ENCODE measurements around the gene STARD13.

The STARD13 gene, protein sequence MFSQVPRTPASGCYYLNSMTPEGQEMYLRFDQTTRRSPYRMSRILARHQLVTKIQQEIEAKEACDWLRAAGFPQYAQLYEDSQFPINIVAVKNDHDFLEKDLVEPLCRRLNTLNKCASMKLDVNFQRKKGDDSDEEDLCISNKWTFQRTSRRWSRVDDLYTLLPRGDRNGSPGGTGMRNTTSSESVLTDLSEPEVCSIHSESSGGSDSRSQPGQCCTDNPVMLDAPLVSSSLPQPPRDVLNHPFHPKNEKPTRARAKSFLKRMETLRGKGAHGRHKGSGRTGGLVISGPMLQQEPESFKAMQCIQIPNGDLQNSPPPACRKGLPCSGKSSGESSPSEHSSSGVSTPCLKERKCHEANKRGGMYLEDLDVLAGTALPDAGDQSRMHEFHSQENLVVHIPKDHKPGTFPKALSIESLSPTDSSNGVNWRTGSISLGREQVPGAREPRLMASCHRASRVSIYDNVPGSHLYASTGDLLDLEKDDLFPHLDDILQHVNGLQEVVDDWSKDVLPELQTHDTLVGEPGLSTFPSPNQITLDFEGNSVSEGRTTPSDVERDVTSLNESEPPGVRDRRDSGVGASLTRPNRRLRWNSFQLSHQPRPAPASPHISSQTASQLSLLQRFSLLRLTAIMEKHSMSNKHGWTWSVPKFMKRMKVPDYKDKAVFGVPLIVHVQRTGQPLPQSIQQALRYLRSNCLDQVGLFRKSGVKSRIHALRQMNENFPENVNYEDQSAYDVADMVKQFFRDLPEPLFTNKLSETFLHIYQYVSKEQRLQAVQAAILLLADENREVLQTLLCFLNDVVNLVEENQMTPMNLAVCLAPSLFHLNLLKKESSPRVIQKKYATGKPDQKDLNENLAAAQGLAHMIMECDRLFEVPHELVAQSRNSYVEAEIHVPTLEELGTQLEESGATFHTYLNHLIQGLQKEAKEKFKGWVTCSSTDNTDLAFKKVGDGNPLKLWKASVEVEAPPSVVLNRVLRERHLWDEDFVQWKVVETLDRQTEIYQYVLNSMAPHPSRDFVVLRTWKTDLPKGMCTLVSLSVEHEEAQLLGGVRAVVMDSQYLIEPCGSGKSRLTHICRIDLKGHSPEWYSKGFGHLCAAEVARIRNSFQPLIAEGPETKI

DNA sequence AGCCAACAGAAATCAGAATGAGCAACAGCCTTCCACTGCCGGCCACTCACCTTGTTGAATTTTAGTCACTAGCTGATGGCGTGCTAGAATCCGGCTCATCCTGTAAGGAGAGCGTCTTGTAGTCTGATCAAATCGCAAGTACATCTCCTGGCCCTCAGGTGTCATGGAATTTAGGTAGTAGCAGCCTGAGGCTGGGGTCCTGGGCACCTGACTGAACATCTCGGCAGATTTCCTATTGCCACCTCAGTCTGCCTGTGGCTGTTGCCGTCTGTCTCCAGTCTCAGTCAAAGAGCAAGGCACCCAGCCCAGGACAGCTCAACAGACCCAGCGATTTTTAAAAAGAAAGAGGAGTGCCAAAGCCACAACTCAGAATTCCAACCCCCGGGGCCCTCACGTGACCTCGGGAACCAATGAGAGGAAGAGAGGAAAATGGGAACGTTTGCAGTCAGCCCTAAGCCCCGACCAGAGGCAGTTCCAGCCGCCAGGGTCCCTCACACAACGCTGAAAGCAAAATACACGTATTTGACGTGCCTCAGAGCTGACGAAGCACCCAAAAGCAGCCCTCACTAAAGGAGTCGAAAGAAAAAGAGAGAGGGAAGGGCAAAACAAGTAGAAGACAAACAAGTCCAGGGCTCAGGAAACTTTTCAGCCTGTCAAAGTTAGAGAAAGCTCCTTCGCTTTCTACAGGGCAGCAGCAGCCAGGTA, at the start of gene STARD13:
Gene STARD13, minus strand, starts transcription at position 336 of the 705 bp plus-strand sequence. Its CDS starts 117 bp downstream, at position 219.
- Mint-ChIP-seq H3K4me3 (peak within 1 kb of the TSS; percentile 77), H3K27me3 (peaks cover 21% of the 10 kb centered on the region), H3K4me1 (peaks cover 13% of the 10 kb centered on the region), H3K9me3 (no peaks in the 10 kb centered on the region), H3K36me3 (no peaks in the 10 kb centered on the region), H3K27ac (peak within 1 kb of the TSS; percentile 53)
- peak; percentile 39 for ATAC-seq

DNA sequence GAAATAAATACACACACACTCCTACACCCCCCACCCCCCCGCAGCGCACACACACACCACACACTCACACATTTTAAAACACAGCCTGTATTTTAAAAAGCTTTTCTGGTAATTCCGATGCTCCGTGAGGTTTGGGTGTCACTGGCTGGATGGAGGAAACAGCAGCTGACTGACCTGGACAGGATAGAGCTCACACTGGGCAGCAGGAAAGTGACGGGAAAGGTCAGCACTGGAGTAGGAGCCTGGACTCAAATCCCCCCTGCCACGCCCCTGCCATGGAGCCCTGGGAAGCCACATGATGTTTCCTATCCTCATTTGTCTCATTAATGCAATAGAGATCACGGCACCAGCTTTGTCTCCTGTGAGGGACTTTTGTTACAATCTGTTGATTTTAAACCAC, 49.3 kb upstream of the STARD13 start:
- Mint-ChIP-seq H3K4me3 (no peak overlapping the region), H3K27ac (no peak overlapping the region), H3K4me1 (no peaks in the 10 kb centered on the region), H3K27me3 (peaks cover 20% of the 10 kb centered on the region), H3K9me3 (no peaks in the 10 kb centered on the region), H3K36me3 (no peaks in the 10 kb centered on the region)
- no peak for ATAC-seq

DNA sequence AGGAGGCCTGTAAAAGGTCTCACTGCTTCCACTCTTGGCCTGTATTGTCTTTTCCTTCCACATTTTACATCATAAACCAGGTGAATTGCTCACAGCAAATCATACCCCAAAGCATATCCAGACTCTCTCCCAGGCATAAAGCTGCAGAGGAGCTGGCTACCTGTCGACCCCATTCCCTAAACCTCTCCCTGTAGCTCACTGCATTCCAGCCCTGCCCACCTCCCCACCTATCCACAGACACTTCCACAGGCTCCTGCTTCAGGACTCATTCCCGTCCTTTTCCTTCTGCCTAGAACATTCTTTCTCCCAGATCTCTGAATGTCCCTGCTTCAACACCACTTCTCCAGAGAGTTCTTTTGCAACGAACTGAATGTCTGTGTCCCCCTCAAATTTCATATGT, 46.4 kb upstream of the STARD13 start:
- no peaks in the 10 kb centered on the region for H3K4me1 Mint-ChIP-seq
- no peaks in the 10 kb centered on the region for H3K36me3 Mint-ChIP-seq
- no peak overlapping the region for H3K4me3 Mint-ChIP-seq

DNA sequence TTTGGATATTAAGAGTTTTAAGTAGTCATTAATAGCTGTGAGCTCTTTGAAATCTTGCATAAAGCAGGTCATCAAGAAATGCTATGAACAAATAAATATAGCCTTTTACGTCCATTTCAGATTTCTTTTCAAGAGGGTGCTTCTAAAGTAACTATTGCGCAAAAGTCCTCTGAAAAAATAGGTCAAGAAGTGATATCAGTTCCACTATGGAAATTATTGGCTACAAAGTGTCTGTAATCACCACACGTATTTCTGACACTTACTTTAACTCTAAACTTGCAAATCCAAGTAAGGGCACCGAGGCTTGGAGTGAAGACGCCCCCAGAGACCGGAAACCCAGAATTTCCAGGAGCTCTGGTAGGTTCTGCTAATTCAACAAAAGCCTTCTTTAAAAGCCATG, 44.9 kb upstream of the STARD13 start:
- ATAC-seq: no peak
- no peaks in the 10 kb centered on the region for H3K36me3 Mint-ChIP-seq
- no peak overlapping the region for H3K27ac Mint-ChIP-seq
- H3K9me3 Mint-ChIP-seq: no peaks in the 10 kb centered on the region
- no peak overlapping the region for H3K4me3 Mint-ChIP-seq
- peaks cover 20% of the 10 kb centered on the region for H3K27me3 Mint-ChIP-seq
- H3K4me1 Mint-ChIP-seq: no peaks in the 10 kb centered on the region

More for the DNA sequence above, 46.4 kb upstream of the STARD13 start:
- Mint-ChIP-seq H3K27me3 (peaks cover 20% of the 10 kb centered on the region), H3K27ac (no peak overlapping the region), H3K9me3 (no peaks in the 10 kb centered on the region)
- ATAC-seq: no peak

DNA sequence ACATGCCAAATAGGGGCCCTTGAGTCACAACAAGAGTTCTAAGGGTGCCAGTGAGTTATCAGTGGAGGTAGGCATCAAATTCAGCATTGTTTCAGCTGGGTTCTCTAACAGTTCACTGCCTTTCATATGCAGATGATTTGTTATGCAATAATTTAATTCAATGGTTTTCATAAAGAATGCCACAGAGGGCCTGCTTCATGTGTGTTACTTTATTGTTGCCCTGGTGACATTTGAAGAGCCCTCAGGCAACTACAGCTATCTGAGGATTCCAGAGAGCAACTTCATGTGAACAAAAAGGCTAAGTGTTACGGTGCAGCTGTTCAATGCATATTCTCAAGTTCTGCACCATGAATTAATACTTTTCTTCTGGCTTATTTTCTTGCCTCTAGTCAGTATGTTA, 43.1 kb upstream of the STARD13 start:
- H3K4me3 Mint-ChIP-seq: no peak overlapping the region
- no peaks in the 10 kb centered on the region for H3K9me3 Mint-ChIP-seq
- peaks cover 5% of the 10 kb centered on the region for H3K27me3 Mint-ChIP-seq
- no peak for ATAC-seq
- no peaks in the 10 kb centered on the region for H3K36me3 Mint-ChIP-seq
- no peaks in the 10 kb centered on the region for H3K4me1 Mint-ChIP-seq
- no peak overlapping the region for H3K27ac Mint-ChIP-seq

DNA sequence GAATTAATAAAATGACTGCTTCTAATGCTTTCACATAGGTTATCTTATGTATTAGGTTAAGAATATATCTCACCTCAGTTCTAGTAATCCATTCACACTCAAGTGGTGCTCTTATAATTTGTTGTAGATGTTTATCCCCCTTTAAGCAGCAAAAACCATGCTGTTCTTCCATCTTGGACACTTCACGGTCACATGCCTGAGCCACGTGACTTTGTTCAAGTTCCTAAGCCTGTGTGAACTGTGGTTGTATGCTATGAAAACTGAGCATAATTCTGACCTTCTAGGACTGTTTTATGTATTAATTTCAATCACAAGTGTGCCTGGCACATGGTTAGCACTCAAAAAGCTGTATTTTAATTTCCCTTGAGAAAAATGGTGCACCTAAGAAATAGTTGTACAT, 41.2 kb upstream of the STARD13 start:
- Mint-ChIP-seq H3K36me3 (no peaks in the 10 kb centered on the region), H3K27me3 (no peaks in the 10 kb centered on the region), H3K4me1 (no peaks in the 10 kb centered on the region), H3K9me3 (no peaks in the 10 kb centered on the region), H3K4me3 (no peak overlapping the region), H3K27ac (no peak overlapping the region)
- no peak for ATAC-seq

DNA sequence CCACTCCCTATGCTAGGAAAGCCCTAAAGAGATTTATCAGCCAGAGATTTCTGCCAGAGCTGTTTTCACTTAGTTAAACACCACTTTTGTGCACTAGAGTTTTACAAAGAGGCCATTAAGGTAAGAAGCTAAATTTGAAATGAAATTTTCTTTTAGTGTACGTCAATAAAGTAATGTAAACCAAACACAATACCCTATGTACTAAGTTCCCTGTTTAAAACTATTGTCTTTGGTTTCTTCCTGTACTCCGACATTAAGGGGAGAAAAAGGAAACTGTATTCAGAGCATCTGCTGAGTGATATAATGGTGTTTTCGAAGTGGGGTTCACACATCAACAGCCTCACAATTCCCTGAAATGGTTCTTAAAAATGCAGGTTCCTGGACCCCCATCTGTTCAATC, 40.7 kb upstream of the STARD13 start:
- H3K27me3 Mint-ChIP-seq: no peaks in the 10 kb centered on the region

DNA sequence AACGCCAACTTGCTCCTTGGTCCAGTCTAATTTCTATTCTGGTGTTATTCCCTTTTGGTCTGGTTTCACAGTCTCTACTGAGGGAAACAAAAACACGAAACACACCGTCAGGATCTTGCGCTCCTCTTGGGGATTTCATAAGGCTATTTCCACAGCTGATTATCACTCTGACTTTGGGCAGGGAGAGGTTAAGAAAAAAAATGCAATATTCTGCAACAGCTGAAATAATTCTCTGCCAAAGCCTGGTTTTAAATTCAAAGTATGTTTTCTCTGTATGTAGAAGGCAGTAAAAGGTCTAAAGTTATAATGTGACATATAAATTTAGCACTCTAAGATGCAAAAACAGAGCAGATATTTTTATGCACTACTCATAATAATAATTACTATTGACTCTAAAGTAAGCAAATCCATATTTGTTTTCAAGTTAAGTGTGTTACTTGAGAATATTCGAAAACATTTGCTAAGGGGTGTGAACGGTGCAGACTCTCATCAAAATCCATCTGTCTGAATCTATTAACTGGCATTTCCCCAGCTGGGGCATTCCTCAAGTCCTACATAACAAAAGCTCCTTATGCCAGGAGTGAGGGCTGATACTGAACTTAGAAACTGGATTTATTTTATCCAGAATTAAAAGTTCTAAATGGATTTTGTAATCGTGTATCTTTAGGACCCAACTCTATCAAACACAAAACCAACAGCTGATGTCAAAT, 38.4 kb upstream of the STARD13 start:
- no peaks in the 10 kb centered on the region for H3K4me1 Mint-ChIP-seq
- no peak overlapping the region for H3K4me3 Mint-ChIP-seq
- no peak overlapping the region for H3K27ac Mint-ChIP-seq
- ATAC-seq: no peak
- H3K9me3 Mint-ChIP-seq: peaks cover 2% of the 10 kb centered on the region
- H3K27me3 Mint-ChIP-seq: peaks cover 6% of the 10 kb centered on the region
- no peaks in the 10 kb centered on the region for H3K36me3 Mint-ChIP-seq

More for the DNA sequence above, 40.7 kb upstream of the STARD13 start:
- H3K4me1 Mint-ChIP-seq: no peaks in the 10 kb centered on the region
- no peak overlapping the region for H3K4me3 Mint-ChIP-seq
- no peaks in the 10 kb centered on the region for H3K36me3 Mint-ChIP-seq
- no peaks in the 10 kb centered on the region for H3K9me3 Mint-ChIP-seq
- no peak for ATAC-seq
- no peak overlapping the region for H3K27ac Mint-ChIP-seq

DNA sequence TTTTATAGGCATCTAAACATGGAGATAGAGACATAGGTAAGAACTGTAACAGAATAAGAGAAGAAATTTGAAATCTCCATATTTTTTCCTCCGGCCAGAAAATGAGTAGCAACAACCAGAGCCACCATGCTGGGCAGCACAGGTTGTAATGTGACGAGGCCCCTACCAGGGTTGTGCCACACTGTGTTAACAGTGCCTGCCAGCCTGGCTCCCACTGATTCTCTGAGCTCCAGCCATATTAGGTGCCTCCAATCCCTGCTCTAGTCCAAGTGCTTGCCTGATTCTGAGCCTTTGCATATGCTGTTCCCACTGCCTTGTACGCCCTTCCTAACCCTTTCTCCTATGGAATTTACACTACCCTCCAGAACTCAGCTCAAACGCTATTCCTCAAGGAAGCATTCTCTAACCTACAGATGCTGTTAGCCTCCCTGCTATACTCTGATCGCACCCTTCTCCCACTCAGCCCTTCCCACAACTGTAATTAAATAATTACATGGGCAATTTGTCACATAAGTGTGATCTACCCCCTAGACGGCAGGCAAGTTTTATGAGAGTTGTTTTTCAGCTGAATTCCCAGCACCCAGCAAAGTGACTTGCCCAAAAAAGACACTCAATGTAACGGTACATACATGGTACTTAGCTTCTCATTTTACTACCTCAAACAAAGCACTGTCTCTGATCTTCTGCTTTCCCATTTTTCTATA, 37.6 kb upstream of the STARD13 start:
- no peaks in the 10 kb centered on the region for H3K4me1 Mint-ChIP-seq
- no peaks in the 10 kb centered on the region for H3K36me3 Mint-ChIP-seq
- no peak overlapping the region for H3K27ac Mint-ChIP-seq
- H3K27me3 Mint-ChIP-seq: peaks cover 8% of the 10 kb centered on the region
- H3K4me3 Mint-ChIP-seq: no peak overlapping the region
- no peak for ATAC-seq
- H3K9me3 Mint-ChIP-seq: peaks cover 2% of the 10 kb centered on the region

DNA sequence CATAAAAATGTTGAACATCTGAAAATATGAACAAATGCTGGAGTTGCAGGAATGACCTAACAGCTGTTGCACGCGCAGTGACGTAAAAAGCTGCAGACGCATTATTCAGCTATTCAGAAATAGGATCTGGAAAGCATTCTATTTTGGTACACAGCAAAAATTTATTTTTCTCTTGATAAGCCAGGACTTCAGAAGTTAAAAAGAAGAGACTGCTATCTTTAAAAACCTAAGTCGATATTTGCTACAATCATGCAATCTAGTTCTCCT, 36.9 kb upstream of the STARD13 start:
- peaks cover 11% of the 10 kb centered on the region for H3K27me3 Mint-ChIP-seq
- ATAC-seq: no peak
- peaks cover 2% of the 10 kb centered on the region for H3K9me3 Mint-ChIP-seq
- H3K27ac Mint-ChIP-seq: no peak overlapping the region
- no peak overlapping the region for H3K4me3 Mint-ChIP-seq
- no peaks in the 10 kb centered on the region for H3K36me3 Mint-ChIP-seq
- no peaks in the 10 kb centered on the region for H3K4me1 Mint-ChIP-seq

DNA sequence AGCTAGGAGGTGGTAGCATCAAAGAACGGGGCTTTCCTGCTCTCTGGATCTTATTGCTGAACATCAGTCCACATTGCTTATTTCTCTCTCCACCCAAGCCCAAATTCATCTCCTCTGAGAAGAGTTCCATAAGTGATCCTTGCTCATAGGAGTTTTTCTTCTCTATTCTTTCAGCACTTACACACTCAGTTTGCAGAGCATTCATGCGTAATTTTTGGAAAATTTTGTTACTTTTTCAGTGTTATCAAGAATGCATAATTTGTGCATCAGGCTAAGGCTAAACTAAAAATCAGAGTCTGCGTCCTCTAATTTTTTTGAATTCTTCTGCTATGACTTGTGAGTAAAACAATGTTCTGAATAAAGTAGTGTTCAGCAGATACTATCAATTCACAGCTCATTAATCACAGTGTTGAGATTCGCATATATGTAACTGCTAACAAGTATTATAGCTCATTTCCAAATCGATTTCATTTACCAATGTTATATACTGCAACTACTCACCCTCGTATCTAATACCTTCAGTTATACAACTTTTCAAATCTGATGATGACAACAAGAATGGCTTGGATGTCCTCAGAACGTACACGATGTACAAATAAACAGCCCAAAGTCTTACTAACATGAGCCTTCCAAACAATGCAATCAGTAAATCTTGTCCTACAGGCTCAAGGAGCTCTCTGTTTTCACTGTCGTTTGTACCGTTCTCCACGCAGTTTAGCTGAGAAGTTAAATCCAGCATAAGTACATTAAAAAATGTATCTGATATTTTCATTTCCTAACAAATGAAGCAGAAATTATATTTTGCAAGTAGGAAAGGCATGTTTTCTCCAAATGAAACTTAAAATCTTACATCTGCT, 36.4 kb upstream of the STARD13 start:
- Mint-ChIP-seq H3K4me3 (no peak overlapping the region), H3K27ac (no peak overlapping the region), H3K4me1 (no peaks in the 10 kb centered on the region), H3K9me3 (peaks cover 7% of the 10 kb centered on the region), H3K36me3 (no peaks in the 10 kb centered on the region), H3K27me3 (peaks cover 17% of the 10 kb centered on the region)
- no peak for ATAC-seq

DNA sequence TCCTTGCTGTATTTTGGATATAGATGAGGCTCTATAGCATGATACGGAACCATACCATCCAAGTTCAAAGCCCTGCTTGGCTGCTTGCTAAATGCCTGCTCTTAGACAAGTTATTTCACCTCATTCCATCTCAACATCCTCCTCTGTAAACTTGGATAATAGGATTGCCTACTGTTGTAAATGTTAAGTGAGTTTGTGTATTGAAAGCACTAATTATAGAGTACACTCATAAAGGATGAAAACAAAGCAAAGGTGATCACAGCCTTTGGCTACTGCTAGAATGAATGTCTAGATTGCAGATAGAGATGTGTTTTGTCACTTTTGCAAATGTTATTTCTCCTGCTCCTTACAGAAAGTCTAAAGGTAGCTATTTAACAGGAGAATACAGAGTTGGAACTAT, 34.3 kb upstream of the STARD13 start:
- H3K27me3 Mint-ChIP-seq: peaks cover 20% of the 10 kb centered on the region
- no peak for ATAC-seq
- H3K4me3 Mint-ChIP-seq: no peak overlapping the region
- no peak overlapping the region for H3K27ac Mint-ChIP-seq
- no peaks in the 10 kb centered on the region for H3K4me1 Mint-ChIP-seq
- H3K9me3 Mint-ChIP-seq: peaks cover 7% of the 10 kb centered on the region
- H3K36me3 Mint-ChIP-seq: no peaks in the 10 kb centered on the region

DNA sequence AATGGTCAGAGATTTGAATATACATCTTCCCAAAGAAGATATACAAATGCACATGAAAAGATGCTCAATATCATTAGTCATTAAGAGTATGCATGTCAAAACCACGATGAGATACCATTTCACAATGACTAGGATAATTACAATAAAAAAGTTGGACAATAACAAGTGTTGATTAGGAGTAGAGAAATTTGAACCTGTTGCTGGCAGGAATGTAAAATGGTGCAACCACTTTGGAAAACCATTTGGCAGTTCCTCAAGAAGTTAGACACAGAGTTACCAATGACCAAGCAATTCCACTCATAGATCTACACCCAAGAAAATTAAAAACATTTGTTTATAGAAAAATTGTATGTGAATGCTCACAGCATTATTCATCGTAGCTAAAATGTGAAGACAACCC, 33.2 kb upstream of the STARD13 start:
- H3K27ac Mint-ChIP-seq: no peak overlapping the region
- no peaks in the 10 kb centered on the region for H3K4me1 Mint-ChIP-seq
- H3K4me3 Mint-ChIP-seq: no peak overlapping the region
- no peak for ATAC-seq
- peaks cover 20% of the 10 kb centered on the region for H3K27me3 Mint-ChIP-seq
- H3K9me3 Mint-ChIP-seq: peaks cover 7% of the 10 kb centered on the region
- H3K36me3 Mint-ChIP-seq: no peaks in the 10 kb centered on the region
